HG02840 (cell line): ENCODE measurements around the gene RPL27.

Experiments
- ATAC-seq: cut with Tn5 transposase; IDR thresholded peaks from one replicate; pipeline ENCODE4 v1.9.1; 2021; ENCODE audit warnings: mild to moderate bottlenecking, moderate library complexity, moderate number of reproducible peaks; ENCODE audit not compliant: unreplicated experiment, low FRiP score

RPL27 gene

DNA sequence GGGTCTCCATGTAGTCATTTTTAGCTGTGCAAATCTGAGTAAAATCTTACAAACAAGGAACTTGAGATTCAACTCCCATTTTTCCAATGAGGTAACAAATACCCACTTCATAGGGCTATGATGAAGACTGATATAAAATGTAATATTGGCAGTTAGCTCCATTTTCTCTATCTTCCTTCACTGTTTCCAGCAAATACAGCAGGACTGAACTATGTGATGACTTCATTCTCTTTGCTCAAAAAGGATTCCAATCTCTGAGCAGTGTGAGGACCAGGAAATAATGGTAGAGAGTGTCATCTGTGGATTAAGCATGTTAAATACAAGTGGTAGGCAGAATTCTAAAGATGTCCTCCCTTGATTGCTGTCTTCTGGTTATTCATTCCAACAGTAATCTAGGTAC lies 45.1 kb downstream of the RPL27 start:
- no peak for ATAC-seq

DNA sequence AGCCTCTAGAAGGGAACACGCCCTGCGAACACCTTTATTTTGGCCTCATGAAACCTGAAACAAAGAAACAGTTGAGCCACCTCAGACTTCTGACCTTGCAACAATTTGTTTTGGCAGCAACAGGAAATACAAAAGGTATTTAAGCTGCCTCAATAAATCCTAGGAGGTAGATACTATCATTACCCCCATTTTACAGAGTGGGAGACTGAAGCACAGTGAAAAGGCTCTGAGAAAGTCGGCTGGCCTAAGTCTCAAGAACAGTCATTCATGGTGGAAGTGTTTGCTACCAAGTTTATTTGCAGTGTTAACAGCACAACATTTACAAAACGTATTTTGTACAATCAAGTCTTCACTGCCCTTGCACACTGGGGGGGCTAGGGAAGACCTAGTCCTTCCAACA lies 45.8 kb downstream of the RPL27 start:
- no peak for ATAC-seq

DNA sequence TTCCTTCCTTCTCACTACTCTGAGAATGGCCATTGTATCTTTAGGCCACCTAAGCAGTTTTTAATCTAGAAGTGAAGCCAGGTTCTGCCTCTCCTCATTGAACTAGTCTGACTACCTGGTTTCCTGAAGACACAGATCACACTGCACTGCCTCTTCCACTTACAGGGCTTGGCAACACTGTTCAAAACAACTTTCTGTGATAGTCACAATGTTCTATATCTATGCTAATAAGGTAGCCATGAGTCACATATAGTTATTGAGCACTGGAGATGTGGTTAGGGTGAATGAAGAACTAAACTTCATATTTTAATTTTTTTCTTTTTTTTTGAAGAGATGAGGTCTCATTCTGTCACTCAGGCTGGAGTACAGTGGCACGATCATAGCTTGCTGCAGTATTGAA lies 53.8 kb downstream of the RPL27 start:
- no peak for ATAC-seq
